Activated T-helper 9 cell treated with anti-CD3 and anti-CD28 coated beads, Interleukin-2, amount 50 U/mL, for 16 hours (primary cell): ENCODE data around the gene EIF2S3B.
"Not testable (repeated sequence)": the region's sequence is repeated elsewhere in the genome, so short reads cannot be mapped to it uniquely, and the experiment has no call there.

Source experiments
- DNase-seq: peaks from one replicate; pipeline ENCODE4 v3.0.0-alpha.2; 2020; ENCODE audit warnings: low read depth

Gene EIF2S3B

DNA sequence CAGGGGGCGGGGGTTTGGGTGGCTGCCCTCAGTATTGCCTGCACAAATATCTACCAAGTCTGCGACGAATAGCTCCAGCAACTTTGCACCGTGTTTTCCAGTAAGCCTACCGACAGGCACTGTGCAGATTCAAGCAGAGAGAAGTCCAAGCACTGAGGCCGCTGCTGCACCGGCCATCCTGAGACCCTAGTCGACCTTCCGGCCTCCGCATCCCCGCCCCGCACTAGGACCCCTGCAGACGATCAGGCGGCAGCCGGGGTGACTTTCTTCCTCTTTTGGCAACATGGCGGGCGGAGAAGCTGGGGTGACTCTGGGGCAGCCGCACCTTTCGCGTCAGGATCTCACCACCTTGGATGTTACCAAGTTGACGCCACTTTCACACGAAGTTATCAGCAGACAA is at the start of gene EIF2S3B:
Gene EIF2S3B (plus strand): TSS at position 271 of the 400 bp plus-strand sequence. CDS start 13 bp downstream, at position 284.
- DNase-seq: no peak

DNA sequence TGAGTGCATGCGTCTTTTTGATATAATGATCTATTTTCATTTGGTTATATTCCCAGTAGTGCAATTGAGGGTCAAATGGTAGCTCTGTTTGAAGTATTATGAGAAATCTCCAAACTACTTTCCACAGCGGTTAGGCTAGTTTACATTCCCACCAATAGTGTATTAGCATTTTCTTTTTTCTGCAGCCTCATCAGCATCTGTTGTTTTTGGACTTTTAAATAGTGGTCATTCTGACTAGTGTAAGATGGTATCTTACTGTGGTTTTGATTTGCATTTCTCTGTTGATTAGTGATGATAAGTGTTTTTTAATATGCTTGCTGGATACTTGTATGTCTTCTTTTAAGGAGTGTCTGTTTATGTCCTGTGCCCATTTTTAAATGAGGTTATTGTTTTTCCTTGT is 48.8 kb upstream of the EIF2S3B start:
- no peak for DNase-seq

DNA sequence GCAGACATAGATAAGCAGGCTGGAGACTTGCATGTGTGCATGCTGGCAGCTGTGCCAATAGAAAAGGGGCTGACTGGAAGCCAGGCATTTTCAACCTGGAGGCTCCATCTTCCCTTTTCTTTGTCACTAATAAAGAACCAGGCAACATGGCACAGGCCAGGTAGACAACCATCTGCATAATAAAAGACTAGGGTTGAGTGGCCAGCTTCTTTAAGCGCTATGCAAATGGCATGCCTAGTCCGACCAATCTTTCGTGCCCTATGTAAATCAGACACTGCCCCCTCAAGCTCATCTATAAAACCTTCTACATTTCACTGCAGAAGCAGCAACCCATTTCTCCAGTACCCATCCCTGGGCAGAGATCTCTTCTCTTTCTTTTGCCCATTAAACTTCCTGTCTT is 47.9 kb upstream of the EIF2S3B start:
- no peak for DNase-seq

DNA sequence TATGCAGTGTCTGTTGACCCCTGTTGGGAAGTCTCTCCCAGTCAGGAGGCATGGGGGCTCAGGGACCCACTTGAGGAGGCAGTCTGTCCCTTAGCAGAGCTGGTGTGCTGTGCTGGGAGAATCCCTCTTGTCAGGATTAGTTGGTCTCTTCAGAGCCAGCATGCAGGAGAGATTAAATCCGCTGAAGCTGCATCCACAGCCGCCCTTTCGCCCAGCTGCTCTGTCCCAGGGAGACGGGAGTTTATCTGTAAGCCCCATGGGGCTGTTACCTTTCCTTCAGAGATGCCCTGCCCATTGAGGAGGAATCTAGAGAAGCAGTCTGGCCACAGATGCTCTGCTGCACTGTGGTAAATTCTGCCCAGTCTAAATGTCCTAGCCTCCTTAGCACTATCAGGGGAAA is 39.4 kb upstream of the EIF2S3B start:
- DNase-seq: no peak

DNA sequence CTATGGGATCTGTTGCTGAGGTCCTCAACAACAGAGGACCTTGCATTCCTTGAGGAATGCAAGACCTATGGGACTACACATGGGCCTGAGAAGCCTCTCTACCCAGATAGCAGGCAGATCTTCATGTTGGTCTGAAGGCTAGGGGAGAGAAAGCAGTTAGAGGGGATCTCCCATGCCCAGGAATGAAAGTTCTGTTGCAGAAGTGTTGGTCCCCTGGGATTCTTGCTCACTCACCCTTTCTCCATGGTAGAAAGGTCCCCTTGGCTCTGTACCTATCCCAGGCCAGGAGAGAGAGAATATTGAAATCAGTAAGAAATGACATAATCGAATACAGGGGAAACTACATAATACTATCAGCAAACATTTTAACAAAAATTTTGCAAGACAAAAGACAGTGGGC is 36.0 kb upstream of the EIF2S3B start:
- no peak for DNase-seq

DNA sequence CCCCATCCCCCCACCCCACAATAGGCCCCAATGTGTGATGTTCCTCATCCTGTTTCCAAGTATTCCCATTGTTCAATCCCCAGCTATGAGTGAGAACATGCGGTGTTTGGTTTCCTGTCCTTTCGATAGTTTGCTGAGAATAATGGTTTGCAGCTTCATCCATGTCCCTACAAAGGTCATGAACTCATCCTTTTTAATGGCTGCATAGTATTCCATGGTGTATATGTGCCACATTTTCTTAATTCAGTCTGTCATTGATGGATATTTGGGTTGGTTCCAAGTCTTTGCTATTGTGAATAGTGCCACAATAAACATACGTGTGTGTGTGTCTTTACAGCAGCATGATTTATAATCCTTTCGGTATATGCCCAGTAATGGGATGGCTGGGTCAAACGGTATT is 32.9 kb upstream of the EIF2S3B start:
- not testable (repeated sequence) for DNase-seq

DNA sequence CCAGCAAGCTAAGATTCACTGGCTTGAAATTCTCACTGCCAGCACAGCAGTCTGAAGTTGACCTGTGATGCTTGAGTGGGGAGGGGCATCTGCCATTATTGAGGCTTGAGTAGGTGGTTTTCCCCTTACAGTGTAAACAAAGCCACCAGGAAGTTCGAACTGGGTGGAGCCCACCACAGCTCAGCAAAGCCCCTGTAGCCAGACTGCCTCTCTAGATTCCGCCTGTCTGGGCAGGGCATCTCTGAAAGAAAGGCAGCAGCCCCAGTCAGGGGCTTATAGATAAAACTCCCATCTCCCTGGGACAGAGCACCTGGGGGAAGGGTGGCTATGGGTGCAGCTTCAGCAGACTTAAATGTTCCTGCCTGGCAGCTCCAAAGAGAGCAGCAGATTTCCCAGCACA is 23.8 kb upstream of the EIF2S3B start:
- not testable (repeated sequence) for DNase-seq

DNA sequence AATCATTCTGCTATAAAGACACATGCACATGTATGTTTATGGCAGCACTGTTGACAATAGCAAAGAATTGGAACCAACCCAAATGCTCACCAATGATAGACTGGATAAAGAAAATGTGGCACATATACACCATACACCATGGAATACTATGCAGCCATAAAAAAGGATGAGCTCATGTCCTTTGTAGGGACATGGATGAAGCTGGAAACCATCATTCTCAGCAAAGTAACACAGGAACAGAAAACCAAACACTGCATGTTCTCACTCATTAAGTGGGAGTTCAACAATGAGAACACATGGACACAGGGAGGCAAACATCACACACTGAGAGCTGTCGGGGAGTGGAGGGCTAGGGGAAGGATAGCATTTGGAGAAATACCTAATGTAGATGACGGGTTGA is 18.4 kb upstream of the EIF2S3B start:
- DNase-seq: not testable (repeated sequence)

DNA sequence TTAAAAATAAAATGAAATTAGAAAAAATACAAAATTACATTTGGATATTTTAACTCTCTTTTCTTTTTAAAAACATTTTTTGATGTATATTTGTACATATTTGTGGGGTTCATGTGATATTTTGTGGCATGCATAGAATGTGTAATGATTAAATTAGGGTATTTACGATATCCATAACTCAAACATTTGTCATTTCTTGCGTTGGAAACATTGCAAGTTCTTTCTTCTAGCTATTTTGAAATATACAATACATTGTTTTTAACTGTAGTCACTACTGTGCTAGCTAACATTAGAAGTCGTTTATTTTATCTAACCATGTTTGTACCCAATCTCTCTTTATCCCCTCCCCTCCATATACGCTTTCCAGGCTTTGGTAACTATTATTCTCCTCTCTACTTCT is 13.9 kb upstream of the EIF2S3B start:
- no peak for DNase-seq

DNA sequence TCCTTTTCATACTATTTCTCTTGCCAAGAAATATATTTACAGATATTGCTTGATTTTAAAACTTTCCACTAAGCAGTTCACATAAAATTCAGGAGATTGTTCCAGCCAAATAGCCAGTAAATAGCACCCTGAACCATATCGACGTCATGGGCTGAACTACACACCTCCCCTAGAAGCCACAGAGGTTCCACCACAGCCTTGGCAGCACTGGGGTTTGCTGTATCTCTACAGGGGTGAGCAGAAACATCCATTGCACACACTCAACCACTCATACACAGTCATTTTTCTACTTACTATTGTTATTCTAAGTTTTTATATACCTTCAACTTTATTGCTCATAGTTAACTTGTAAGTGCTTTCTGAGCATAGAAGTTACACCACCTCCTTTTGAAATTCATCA is 8.1 kb upstream of the EIF2S3B start:
- DNase-seq: no peak

DNA sequence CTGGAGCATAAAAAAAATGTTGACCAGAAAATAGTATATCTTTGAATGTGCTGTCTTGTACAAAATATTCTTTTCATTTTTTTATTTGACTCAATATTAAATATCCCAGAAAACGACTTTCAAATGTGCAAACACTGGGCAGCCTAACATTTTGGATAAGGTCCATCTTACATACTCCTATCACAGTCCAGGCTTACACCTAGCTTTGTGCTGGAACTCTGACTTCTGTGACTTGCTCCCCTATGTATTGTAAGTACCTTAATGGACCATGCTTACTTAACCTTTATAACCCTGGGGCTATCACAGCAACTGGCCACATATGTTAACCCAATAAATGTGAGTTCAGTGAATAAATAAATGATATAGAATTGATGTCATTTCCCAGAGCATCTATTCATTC is 7.6 kb upstream of the EIF2S3B start:
- no peak for DNase-seq

DNA sequence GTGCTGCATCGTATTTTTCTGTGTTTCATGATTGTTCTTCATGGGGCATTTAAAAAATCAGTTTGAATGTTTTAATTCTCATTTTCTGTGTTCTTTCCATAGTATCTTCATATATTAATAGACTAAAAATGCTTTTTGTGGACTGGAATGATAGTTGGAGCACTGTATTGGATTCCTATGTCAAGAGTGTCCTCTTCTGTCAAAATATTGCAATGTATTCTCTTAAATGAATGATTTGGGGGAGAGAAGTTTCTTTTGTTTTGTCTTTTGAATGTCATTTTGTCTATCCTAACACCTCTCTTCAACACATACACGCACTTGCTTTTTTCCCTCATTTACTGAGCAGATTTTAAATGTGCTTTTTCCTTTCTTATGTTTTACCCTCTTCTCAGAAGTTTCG is 4.7 kb upstream of the EIF2S3B start:
- no peak for DNase-seq

DNA sequence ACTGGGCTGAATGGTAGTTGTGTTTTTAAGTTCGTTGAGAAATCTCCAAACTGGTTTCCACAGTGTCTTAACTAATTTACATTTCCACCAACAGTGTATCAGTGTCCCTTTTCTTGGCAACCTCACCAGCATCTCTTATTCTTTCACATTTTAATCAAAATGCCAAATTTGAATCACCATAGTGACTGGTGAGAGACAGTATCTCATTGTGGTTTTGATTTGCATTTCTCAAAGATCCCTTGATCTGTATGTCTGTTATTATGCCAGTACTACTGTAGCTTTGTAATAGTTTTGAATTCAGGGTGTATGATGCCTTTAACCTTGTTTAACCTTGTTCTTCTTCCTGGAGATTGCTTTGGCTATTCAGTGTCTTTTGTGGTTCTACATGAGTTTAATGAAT is 2.2 kb upstream of the EIF2S3B start:
- no peak for DNase-seq

DNA sequence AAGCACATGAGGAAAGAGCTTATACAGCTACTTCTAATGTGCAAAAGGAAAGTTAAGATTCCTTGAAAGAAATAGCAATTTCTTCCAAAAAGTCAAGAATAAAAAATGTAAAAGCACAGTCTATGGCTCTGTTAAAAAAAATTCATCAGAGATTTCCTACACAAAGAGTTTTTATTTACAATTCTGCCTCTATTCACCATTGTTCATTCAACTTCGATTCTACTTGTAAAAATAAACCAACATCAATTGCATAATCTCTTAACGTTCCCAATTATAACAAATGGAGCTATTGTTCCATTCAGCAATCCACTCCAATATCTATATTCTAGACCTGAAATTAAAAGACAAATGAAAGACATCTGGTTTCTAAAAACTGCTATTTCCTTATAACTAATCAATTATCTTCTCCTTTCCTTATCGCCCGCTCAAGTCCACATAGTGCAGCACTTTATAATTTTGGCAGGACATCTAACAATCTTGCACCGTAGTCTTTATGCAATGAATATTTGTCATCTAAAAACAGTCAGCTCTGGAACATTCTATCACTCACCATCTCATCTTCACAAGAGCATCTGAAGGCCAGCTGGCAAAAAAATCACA is 6.2 kb downstream of the EIF2S3B start:
- DNase-seq: no peak

DNA sequence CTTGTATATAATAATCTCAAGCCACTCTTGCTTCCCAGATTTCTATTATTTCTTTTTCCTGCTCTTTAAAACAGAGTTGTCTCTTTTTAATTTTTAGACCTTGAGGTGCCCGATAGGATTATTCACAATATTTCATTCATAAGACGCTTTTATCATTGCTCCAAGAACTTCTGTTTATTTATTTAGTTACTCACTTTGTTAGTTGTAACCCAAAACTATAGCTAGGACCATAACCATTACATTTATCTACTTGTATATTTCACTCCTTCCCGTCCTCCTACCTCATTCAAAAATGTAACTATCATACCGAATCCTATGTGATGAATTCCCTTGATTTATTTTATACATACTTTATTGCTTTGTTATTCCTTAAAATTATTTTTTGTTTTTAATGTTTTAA is 7.1 kb downstream of the EIF2S3B start:
- DNase-seq: no peak

DNA sequence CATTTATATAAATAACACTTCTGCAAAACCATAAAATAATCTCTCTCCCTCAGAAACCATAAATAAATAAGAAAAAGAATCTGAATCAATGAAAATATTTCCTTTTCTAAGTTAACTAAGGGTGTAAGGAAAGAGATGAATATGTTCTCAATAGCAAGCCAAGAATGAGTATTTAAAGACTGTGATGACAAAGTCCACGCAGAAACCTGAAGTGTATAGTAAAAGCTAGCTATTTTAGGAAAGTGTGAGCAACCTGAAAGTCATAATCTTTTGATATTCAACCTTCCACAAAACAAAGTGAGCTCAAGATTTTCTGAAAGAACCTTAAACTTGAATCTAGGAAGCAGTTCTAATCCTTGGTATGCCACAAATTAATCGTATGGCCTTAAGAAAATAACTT is 15.9 kb downstream of the EIF2S3B start:
- DNase-seq: no peak

DNA sequence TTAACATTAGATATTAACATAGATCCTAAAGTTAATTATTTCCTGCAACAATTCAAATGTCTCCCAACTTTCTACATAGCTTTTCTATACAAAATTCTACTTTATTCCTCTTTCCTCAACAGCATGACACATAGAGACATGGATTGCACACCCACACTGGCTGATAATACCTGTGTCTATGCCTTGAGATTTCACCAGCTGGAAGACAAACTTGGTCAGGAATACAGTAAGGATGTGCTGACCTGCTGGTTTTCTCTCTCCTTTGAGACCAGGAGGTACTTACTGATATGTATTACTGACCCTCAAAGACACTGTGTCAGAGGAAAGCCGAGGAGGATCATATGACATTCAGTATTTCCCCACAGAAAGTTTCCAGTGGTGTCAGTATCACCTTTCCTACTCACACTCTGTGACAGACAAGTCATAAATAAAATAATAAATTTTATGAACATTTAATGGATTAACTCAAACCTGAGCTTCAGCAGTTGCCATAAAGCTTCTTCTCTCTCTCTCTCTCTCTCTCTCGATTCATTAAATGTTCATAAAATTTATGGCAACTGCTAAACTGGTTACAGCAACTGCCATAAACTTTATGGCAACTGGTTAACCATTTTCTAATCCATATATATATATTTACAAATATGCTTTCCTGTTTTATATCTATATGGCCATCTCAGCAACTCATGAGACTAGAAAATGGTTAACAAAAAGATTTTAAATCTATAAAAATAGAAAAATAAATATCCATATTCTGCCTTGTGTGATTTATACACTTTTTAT is 22.7 kb downstream of the EIF2S3B start:
- DNase-seq: no peak

DNA sequence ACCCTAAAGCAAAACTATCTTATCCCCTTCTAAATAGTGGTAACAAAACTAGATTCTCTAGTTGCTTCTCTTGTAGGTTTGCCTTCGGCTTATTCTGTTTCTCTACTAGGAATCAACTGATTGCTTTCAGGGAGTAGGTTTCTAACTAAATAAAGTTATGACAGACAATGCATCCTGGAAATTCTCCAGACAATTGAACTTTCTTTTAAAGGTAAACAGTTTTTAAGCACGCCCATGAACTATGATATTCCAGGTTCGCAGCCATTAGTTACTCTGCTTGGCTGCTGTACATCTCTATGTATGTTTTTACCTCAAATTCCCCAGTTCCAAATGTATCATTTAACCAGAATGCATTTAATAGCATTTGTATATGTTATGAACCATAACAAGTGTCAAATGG is 23.9 kb downstream of the EIF2S3B start:
- no peak for DNase-seq

DNA sequence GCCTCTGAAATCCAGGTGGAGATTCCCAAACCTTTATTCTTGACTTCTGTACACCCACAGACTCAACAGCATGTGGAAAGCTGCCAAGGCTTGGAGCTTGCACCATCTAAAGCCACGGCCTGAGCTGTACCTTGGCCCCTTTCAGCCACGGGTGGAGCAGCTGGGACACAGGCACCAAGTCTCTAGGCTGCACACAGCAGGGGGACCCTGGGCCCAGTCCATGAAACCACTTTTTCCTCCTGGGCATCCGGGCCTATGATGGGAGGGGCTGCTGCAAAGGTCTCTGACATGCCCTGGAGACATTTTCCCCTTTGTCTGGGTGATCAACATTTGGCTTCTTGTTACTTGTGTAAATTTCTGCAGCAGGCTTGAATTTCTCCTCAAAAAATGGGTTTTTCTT is 32.0 kb downstream of the EIF2S3B start:
- no peak for DNase-seq

DNA sequence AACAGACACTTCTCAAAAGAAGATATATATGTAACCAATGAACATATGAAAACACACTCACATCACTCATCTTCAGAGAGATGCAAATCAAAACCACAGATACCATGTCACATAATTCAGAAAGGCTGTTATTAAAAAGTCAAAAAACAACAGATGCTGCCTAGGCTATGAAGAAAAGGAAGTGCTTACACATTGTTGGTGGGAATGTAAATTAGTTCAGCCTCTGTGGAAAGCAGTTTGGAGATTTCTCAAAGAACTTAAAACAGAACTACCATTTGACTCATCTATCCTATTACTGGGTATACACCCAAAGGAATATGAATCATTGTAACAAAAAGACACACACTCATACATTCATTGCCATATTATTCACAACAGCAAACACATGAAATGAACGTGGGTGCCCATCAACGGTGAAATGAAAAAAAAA is 35.1 kb downstream of the EIF2S3B start:
- no peak for DNase-seq

DNA sequence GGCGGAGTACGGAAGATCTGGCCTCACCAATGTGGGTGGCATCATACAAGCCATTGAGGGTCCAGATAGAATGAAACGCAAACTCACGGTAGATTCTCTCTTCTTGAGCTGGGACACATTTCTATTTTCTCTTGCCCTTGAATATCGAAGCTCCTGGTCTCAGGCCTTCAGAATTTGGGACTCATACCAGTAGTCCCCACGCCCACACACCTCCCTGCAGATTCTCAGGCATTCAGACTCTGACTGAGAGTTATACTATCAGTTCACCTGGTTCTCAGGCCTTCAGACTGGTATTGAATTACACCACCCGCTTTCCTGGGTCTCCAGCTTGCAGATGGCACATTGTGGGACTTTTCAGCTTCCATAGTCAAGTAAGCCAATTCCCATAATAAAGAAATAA is 37.8 kb downstream of the EIF2S3B start:
- DNase-seq: no peak

DNA sequence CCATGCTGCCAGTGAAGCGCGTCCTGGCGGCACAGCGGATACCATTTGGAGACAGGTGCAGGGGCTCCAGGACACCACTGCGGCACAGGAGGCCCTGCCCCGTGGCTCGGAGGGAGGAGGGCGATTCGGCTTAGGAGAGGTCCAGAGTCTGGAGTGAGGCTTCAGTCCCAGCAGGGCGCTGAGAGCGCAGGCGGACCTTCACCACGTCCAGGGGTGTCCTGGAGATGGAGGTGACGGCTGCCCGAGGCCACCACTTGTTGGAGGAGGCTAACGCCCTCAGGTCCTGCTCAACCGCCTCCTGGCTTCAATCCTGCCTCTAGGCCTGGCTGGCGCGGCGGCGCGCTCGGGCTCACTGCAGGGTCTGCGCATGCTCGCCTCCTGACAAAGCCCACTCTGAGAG is 45.7 kb downstream of the EIF2S3B start:
- DNase-seq: no peak

DNA sequence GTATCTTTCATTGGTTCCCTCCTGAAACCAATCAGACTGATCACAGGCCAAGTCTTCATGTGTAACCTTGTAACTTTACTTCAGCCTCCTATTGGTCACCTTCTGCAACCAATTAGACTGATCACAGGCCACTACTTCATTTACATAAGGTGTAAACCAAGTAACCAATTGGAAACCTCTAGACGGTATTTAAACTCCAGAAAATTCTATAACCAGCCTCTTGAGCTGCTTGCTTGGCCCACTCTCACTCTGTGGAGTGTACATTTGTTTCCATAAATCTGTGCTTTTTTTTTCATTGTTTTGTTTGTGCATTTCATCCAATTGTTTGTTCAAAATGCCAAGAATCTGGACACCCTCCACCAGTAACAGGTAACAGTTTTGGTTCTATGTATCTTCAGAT is 47.5 kb downstream of the EIF2S3B start:
- no peak for DNase-seq

DNA sequence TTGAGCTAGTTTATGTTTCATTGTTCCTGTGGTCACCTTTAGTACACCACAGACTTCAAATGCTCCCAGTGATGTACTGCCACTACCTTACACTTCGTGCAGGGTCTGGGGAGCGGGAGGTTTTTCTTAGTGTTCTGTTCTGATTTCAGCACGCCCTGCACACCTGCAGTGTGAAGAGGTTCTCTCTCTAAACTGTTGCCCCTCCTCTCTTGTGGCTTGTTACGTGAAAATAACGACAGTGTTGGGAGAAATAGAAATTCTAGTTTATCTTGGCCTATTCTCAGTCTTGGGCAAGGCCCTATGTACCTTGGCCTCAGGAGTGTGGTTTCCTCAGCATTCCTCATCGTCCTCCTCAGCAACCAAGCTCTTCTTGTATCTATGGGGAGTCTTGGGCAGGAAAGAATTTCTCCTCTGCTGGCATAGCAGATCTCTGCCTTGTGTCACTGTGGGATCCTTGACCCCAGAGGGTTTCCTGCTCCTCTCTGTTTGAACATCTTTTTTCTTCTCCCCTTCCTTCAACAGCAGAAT is 48.6 kb downstream of the EIF2S3B start:
- no peak for DNase-seq
